Right lobe of liver (tissue), 6 donors: Measurements from ENCODE around the gene ATF7IP. TPM values are rescaled to one million over a fixed set of nuclear protein-coding genes. Genes with fewer than 3 reads are reported as not detected.
"Not testable (repeated sequence)": the region's sequence is repeated elsewhere in the genome, so short reads cannot be mapped to it uniquely, and the experiment has no call there.

Source experiments
- ATAC-seq, 4 donors: fragments of 200-7000 bp; cut with Tn5 transposase; one replicate each; pipeline ENCODE4 v1.9.1; 2020; ENCODE audit warnings: mild to moderate bottlenecking in 4 of 4, moderate library complexity in 4 of 4
- DNase-seq, 3 donors: peaks; one replicate each; pipeline ENCODE4 v3.0.0-alpha.2; 2020
- H3K27ac ChIP-seq, 3 donors: fragments of 200-600 bp; one replicate each; pipeline ENCODE4 v1.8.0; 2022
- H3K27me3 ChIP-seq, 2 donors: fragments of 200-600 bp; one replicate each; pipeline ENCODE4 v1.8.0; 2022
- H3K36me3 ChIP-seq, 4 donors: fragments of 200-600 bp; sonication (generic) in 1 of 4; one replicate each; pipeline versions ENCODE4 v1.5.1 to v1.8.0; 2017 to 2022; ENCODE audit warnings: control low read depth in 1 of 4
- H3K4me1 ChIP-seq, 4 donors: fragments of 200-600 bp; sonication (generic) in 1 of 4; one replicate each; pipeline versions ENCODE4 v1.5.1 to v1.8.0; 2017 to 2022; ENCODE audit warnings: control low read depth in 1 of 4
- H3K4me3 ChIP-seq, 3 donors: fragments of 200-600 bp; one replicate each; pipeline ENCODE4 v1.8.0; 2022
- H3K9me3 ChIP-seq, 4 donors: fragments of 200-600 bp; sonication (generic) in 1 of 4; one replicate each; pipeline versions ENCODE4 v1.5.1 to v1.8.0; 2017 to 2022; ENCODE audit warnings: control low read depth in 1 of 4
- POLR2A ChIP-seq: fragments of 450-650 bp; IDR thresholded peaks from one replicate; pipeline ENCODE4 v1.6.1; 2017; ENCODE audit warnings: antibody characterized with exemption, mild to moderate bottlenecking
- WGBS: methylation state at CpG from one replicate; pipeline ENCODE4 v1.1.6; 2018; ENCODE audit warnings: low coverage, low lambda C conversion rate; ENCODE audit not compliant: insufficient coverage; ENCODE audit errors: missing lambda C conversion rate; 5-methylcytosine and 5-hydroxymethylcytosine counted together
- intact Hi-C, 2 donors: fragments of 100-400 bp; cut with DNase I; formaldehyde crosslinking; loops; one replicate each; pipeline versions ENCODE4 v1.11.2 to v1.14.1; 2022
- total RNA-seq, 6 experiments: library from RNA; depleted of rRNA in 2 of 6; stranded (reverse); fragments of >200 nt in 2 of 6; fragmentation: NEBNext Ultra II Directional in 3 of 6; extraction: Animal tissue kit (Norgen Biotek cat#: 25700) in 3 of 6; gene quantifications; one replicate each; pipeline versions ENCODE4 v1.1.0 to v1.2.4, GENCODE V29; 2016 to 2023
- TF ChIP-seq, protein P1 (sequence below), 4 donors: fragments of 200-600 bp in 3 of 4; fragments of 450-650 bp in 1 of 4; IDR thresholded peaks; one replicate each; pipeline versions ENCODE4 v1.5.1 to v1.8.0; 2016 to 2022; ENCODE audit warnings: antibody characterized with exemption in 4 of 4, mild to moderate bottlenecking in 2 of 4
- donor health status: DM: no; HTN: yes; CAD: no.
- donor health status: DM: no; HTN: no; CAD: no.
- donor health status: DM: no; HTN: no; CAD: no.
- donor health status: DM: no; HTN: yes; CAD: no.
- donor health status: DM: no; HTN: yes; CAD: no.

Gene ATF7IP
- total RNA-seq, 6 experiments from 2014 or later: 17.5 to 33.6 (median 27.4) TPM

DNA sequence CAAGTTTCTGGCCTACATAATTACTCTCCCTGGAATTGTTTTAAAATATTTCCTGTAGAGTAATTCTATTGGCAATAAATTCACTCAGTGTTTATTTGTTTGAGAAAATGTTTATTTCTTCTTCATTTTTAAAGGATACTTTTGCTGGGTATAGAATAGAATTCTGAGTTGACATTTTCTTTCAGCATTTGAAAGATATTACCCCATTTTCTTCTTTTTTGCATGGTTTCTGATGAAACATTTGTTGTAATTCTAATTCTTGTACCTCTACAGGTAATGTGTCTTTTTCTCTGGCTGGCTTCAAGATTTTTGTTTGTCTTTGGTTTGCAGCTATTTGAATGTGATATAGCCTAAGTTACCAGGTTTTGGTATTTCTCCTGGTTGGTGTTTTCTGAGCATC, 25.1 kb upstream of the ATF7IP start:
- TF ChIP-seq POLR2A: no peak
- TF ChIP-seq, protein P1, sequence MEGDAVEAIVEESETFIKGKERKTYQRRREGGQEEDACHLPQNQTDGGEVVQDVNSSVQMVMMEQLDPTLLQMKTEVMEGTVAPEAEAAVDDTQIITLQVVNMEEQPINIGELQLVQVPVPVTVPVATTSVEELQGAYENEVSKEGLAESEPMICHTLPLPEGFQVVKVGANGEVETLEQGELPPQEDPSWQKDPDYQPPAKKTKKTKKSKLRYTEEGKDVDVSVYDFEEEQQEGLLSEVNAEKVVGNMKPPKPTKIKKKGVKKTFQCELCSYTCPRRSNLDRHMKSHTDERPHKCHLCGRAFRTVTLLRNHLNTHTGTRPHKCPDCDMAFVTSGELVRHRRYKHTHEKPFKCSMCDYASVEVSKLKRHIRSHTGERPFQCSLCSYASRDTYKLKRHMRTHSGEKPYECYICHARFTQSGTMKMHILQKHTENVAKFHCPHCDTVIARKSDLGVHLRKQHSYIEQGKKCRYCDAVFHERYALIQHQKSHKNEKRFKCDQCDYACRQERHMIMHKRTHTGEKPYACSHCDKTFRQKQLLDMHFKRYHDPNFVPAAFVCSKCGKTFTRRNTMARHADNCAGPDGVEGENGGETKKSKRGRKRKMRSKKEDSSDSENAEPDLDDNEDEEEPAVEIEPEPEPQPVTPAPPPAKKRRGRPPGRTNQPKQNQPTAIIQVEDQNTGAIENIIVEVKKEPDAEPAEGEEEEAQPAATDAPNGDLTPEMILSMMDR (IDR thresholded peaks at IDR 0.05): no peak
- no peaks in the 10 kb centered on the region for H3K27me3 ChIP-seq

DNA sequence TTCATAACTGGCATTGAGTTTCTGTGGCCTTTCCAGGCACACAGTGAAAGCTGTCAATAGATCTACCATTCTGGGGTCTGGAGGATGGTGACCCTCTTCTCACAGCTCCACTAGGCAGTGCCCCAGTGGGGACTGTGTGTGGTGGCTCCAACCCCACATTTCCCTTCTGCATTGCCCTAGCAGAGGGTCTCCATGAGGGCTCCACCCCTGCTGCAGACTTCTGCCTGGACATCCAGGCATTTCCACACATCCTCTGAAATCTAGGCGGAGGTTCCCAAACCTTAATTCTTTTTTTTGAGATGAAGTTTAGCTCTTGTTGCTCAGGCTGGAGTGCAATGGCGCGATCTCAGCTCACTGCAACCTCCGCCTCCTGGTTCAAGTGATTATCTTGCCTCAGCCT, 14.0 kb upstream of the ATF7IP start:
- not testable (repeated sequence) for H3K9me3 ChIP-seq, H3K27me3 ChIP-seq, H3K4me3 ChIP-seq, H3K36me3 ChIP-seq, ATAC-seq, H3K27ac ChIP-seq, DNase-seq, H3K4me1 ChIP-seq
- WGBS: 67% methylated on average over 1 of the region's 4 CpGs
- intact Hi-C loops: loop anchor here in 1 of 2 donors (10.0 kb wide), 1 partner anchor 67 kb away; no protein-coding TSS in a partner anchor

More for the DNA sequence above, 25.1 kb upstream of the ATF7IP start:
- Histone ChIP-seq H3K27ac (no peak overlapping the region), H3K4me3 (no peak overlapping the region), H3K9me3 (peaks cover 0 to 3% (median 0%) of the 10 kb centered on the region in 4 donors), H3K4me1 (no peaks in the 10 kb centered on the region), H3K36me3 (no peaks in the 10 kb centered on the region)
- no peak for DNase-seq
- no peak for ATAC-seq
- intact Hi-C loops: no loop called here

DNA sequence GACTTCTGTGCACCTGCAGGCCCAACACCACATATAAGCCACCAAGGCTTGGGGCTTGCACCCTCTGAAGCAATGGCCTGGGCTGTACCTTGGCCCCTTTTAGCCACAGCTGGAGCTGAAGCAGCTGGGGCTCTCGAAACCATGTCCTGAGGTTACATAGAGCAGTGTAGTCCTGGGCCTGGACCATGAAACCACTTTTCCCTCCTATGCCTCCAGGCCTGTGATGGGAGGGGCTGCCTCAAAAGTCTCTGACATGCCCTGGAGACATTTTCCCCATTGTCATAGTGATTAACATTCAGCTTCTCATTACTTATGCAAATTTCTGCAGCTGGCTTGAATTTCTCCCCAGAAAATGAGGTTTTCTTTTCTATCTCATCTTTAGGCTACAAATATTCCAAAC, 13.4 kb upstream of the ATF7IP start:
- not testable (repeated sequence) for H3K27ac ChIP-seq, ATAC-seq, H3K36me3 ChIP-seq, DNase-seq, H3K4me1 ChIP-seq, H3K27me3 ChIP-seq, H3K4me3 ChIP-seq, H3K9me3 ChIP-seq
- WGBS: 100% methylated on average over 1 of the region's 1 CpG
- intact Hi-C loops: loop anchor here in 1 of 2 donors (10.0 kb wide), 1 partner anchor 67 kb away; no protein-coding TSS in a partner anchor

DNA sequence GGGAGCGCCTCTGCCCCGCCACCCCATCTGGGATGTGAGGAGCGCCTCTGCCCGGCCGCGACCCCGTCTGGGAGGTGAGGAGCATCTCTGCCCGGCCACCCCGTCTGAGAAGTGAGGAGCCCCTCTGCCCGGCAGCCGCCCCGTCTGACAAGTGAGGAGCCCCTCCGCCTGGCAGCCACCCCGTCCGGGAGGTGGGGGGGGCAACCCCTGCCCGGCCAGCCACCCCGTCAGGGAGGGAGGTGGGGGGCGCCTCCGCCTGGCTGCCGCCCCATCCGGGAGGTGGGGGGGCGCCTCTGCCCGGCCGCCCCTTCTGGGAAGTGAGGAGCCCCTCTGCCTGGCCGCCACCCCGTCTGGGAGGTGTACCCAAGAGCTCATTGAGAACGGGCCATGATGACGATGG, 10.8 kb upstream of the ATF7IP start:
- intact Hi-C loops: loop anchor here in 1 of 2 donors (10.0 kb wide), 1 partner anchor 70 kb away; no protein-coding TSS in a partner anchor
- 80% methylated on average over 1 of the region's 28 CpGs for WGBS
- not testable (repeated sequence) for H3K9me3 ChIP-seq, DNase-seq, ATAC-seq, H3K36me3 ChIP-seq, H3K4me3 ChIP-seq, H3K27ac ChIP-seq, H3K4me1 ChIP-seq, H3K27me3 ChIP-seq

DNA sequence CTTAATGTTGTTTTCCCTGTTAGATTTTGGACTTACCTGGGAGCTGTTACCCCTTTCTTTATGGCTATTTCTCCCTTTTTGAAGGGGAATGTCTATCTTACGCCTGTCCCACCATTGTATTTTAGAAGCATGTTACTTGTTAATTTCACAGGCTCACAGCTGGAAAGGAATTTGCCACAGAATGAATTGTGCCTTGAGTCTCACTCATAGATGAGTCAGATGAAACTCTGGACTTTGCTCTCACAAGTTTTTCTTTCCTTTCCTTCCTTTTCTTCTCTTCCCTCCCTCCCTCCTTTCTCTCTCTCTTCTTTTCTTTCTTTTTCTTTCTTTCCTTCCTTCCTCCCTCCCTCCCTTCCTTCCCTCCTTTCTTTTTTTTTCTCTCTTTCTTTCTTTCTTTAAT, 9.3 kb upstream of the ATF7IP start:
- no peaks in the 10 kb centered on the region for H3K36me3 ChIP-seq
- 60% methylated on average over 1 of the region's 1 CpG for WGBS

DNA sequence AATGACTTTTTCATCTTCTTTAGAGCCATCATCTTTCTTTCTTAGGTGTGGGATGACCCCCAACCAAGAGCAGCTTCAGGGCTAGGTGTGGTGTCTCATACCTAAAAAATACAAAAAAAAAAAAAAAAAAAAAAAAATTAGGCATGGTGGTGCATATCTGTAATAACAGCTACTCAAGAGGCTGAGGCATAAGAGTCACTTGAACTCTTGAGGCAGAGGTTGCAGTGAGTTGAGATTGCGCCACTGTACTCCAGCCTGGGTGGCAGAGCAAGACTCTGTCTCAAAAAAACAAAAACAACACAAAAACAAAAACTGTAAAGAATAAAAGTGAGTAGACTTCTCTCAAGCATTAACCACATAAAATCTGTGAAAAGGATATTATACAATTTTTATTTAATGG, 8.0 kb upstream of the ATF7IP start:
- no peaks in the 10 kb centered on the region for H3K4me1 ChIP-seq
- no peaks in the 10 kb centered on the region for H3K36me3 ChIP-seq
- no peak for ATAC-seq
- H3K27ac ChIP-seq: no peak overlapping the region
- no CpG with 5 or more reads among the region's 1 CpG for WGBS
- no peak overlapping the region for H3K4me3 ChIP-seq
- DNase-seq: no peak
- no peaks in the 10 kb centered on the region for H3K27me3 ChIP-seq
- intact Hi-C loops: loop anchor here in 1 of 2 donors (10.0 kb wide), 1 partner anchor 73 kb away; no protein-coding TSS in a partner anchor
- TF ChIP-seq, protein P1 (IDR thresholded peaks at IDR 0.05): no peak
- no peak for TF ChIP-seq POLR2A
- H3K9me3 ChIP-seq: no peaks in the 10 kb centered on the region

More for the DNA sequence above, 9.3 kb upstream of the ATF7IP start:
- Histone ChIP-seq H3K27ac (no peak overlapping the region), H3K4me1 (no peaks in the 10 kb centered on the region), H3K27me3 (no peaks in the 10 kb centered on the region), H3K9me3 (no peaks in the 10 kb centered on the region), H3K4me3 (no peak overlapping the region)
- TF ChIP-seq, protein P1 (IDR thresholded peaks at IDR 0.05): no peak
- TF ChIP-seq POLR2A: no peak
- no peak for DNase-seq
- no peak for ATAC-seq
- intact Hi-C loops: loop anchor here in 1 of 2 donors (10.0 kb wide), 1 partner anchor 71 kb away; no protein-coding TSS in a partner anchor
